Activated T-cell treated with anti-CD3 and anti-CD28 coated beads, Interleukin-2, amount 50 U/mL, for 4 hours (primary cell): Measurements from ENCODE around the gene ZSCAN20. TPM values are rescaled to one million over a fixed set of nuclear protein-coding genes. Genes with fewer than 3 reads are reported as not detected.

ENCODE experiments used
- ATAC-seq, 2 donors: fragments of 200-7000 bp; cut with Tn5 transposase; one replicate each; pipeline ENCODE4 v1.10.0; 2021
- DNase-seq: peaks from one replicate; pipeline ENCODE4 v3.0.0-alpha.2; 2020
- H3K27me3 Mint-ChIP-seq: one replicate; pipeline ENCODE4 v1.8.0; 2021; ENCODE audit warnings: low read depth, mixed read lengths
- H3K36me3 Mint-ChIP-seq: one replicate; pipeline ENCODE4 v1.8.0; 2022; ENCODE audit warnings: mixed read lengths; ENCODE audit not compliant: insufficient read depth
- H3K4me1 Mint-ChIP-seq: one replicate; pipeline ENCODE4 v1.8.0; 2021; ENCODE audit warnings: low read depth, mixed read lengths
- H3K4me3 Mint-ChIP-seq: one replicate; pipeline ENCODE4 v1.8.0; 2021; ENCODE audit warnings: mild to moderate bottlenecking, moderate library complexity, mixed read lengths
- H3K9me3 Mint-ChIP-seq: one replicate; pipeline ENCODE4 v1.8.0; 2021; ENCODE audit warnings: mixed read lengths
- total RNA-seq, 3 donors: library from RNA; stranded (reverse); gene quantifications; one replicate each; pipeline ENCODE4 v1.2.1, GENCODE V29; 2021

Gene ZSCAN20
- total RNA-seq: 1 to 10 TPM; 1.9 to 3.7 (median 3.1) TPM

DNA sequence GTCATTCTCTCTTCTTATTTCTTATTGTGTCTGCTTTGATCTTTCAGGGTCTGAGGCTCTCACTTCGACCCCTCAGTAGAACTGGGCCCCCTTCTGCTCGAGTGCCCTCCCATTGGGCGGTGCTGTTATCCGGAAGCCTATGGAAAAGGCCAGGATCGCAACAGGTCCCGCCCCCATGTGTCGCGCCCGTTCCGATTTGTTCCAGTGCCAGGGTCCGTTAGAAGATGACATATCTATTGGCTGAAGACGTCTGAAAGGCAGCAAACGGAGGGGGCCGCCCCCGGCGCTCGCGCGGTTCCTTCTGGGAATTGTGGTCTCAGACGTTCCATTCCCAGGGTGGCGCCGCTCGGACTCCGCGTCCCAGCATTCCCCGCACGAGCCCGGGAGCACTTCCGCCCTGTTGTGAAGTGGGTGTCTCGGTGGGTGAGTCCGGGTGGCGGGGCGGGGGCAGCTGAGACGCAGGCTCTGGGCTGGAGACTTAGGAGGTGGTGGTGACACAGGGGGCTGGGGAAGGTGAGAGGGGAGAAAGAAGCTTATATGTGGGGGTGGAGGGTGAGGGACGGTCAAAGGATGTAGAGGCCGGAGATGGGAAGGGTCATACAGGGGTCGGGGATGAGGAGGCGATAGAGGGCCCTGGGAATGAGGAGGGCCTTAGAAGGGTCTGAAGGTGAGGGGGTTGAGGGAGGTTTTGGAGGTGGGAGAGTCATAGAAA, at the start of gene ZSCAN20:
ZSCAN20 (plus strand) TSS at position 377 of the 712 bp plus-strand sequence. CDS start 6,644 bp downstream, outside the sequence.
- Mint-ChIP-seq H3K4me3 (peak within 1 kb of the TSS; percentile 82), H3K27me3 (no peaks in the 10 kb centered on the region), H3K4me1 (peaks cover 28% of the 10 kb centered on the region), H3K36me3 (no peaks in the 10 kb centered on the region), H3K9me3 (no peaks in the 10 kb centered on the region)
- ATAC-seq (peak; percentile 98), DNase-seq (peak; percentile 78)

DNA sequence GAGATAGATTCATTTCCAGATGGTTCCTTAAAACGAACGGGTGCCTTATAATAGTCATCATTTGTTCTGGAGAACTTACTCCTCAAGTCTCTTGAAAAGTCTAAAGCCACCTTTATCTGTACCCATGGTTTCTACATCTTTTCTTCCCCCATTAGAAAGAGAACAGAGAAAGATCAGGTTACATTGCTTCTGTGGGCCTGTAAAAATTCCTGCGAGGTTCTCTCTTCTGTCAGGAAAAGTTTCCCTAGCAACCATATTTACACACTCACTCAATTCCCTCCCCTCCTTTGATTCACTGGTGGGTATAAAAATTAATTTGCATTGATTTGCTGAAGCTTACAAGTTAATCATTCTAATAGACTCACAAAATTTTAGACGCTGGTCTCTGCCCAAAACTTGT, 48.2 kb upstream of the ZSCAN20 start:
- ATAC-seq: no peak
- DNase-seq: no peak
- peaks cover 27% of the 10 kb centered on the region for H3K27me3 Mint-ChIP-seq
- H3K36me3 Mint-ChIP-seq: no peaks in the 10 kb centered on the region
- H3K4me1 Mint-ChIP-seq: no peaks in the 10 kb centered on the region
- no peaks in the 10 kb centered on the region for H3K9me3 Mint-ChIP-seq
- no peak overlapping the region for H3K4me3 Mint-ChIP-seq

DNA sequence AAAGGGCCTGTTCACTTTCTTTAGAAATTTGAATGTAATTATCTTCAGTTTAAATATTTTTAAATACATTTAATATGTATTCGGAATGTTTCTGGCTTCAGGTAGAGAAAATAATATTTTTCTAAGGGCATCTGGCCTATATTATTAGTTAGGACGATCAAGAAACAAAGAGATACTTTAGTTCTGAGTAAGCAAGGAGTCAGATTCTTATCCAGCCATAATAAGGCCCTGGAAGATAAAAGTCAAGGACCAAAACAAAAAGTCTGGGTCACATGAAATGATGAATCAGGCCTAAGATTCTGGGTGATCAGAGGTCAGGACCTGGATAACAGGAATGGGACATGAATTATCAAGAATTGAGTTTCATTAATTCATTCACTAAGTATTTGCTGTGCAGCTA, 47.8 kb upstream of the ZSCAN20 start:
- no peak for DNase-seq
- H3K4me1 Mint-ChIP-seq: no peaks in the 10 kb centered on the region
- peaks cover 25% of the 10 kb centered on the region for H3K27me3 Mint-ChIP-seq
- no peak overlapping the region for H3K4me3 Mint-ChIP-seq
- no peak for ATAC-seq
- no peaks in the 10 kb centered on the region for H3K36me3 Mint-ChIP-seq
- H3K9me3 Mint-ChIP-seq: no peaks in the 10 kb centered on the region

DNA sequence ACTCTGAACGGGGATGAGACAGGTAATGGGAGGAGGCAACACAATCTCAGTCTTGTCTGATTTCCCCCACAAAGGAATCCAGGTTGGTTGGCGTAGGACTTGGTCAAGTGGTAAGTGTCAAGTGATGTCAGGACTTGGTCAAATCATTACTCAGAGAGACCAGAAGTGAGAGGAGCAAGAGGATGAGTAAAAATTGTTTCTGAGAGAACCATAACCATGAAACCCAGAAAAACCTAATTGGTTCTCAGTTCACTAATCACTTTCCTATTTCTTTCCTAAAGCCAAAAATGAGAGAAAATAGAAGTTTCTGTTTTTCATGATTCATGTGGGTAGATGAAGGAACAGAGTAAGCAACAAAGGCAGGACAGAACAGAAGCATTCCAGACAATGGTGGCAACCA, 46.5 kb upstream of the ZSCAN20 start:
- Mint-ChIP-seq H3K4me1 (no peaks in the 10 kb centered on the region), H3K36me3 (no peaks in the 10 kb centered on the region), H3K27me3 (peaks cover 20% of the 10 kb centered on the region), H3K4me3 (no peak overlapping the region), H3K9me3 (no peaks in the 10 kb centered on the region)
- no peak for ATAC-seq
- DNase-seq: no peak

DNA sequence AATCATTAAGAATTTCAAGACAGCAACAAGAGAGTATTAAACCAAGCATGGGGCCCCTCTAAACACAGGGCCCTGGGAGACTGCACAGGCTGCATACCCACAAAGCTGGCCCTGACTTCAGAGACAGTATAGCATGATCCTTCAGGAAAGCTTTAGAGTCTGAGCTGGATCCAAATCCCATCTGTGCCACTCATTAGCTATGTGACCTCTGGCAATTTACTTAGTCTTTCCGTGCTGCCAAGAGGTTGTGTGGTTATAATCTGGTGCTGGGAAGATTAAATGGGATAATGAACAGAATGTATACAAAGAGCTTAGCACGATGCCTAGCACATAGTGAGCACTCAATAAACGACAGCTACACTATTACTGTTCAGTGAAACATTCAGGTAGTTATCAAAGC, 45.5 kb upstream of the ZSCAN20 start:
- no peaks in the 10 kb centered on the region for H3K36me3 Mint-ChIP-seq
- H3K9me3 Mint-ChIP-seq: no peaks in the 10 kb centered on the region
- peaks cover 17% of the 10 kb centered on the region for H3K27me3 Mint-ChIP-seq
- H3K4me3 Mint-ChIP-seq: no peak overlapping the region
- no peak for ATAC-seq
- H3K4me1 Mint-ChIP-seq: peaks cover 4% of the 10 kb centered on the region
- no peak for DNase-seq

DNA sequence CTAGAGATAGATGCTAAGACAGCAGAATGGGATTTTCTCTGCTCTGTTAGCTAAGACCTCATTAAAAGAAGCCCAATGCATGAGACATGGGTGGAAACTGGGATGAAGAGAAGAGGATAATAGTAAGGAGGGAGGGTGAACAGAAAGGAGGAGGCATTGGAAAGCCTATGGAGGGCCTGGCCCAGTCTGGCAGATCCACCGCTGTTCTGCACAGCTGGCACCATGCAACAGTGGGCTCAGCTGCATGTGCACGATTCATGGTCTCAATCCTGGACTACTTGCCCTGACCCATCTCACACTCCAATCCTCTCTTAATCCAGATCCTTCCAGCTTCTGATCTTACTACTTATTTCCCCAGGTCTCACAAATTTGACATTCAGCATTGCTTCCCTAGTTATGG, 43.8 kb upstream of the ZSCAN20 start:
- H3K9me3 Mint-ChIP-seq: no peaks in the 10 kb centered on the region
- peaks cover 4% of the 10 kb centered on the region for H3K4me1 Mint-ChIP-seq
- DNase-seq (no peak), ATAC-seq (no peak)
- no peaks in the 10 kb centered on the region for H3K36me3 Mint-ChIP-seq
- no peak overlapping the region for H3K4me3 Mint-ChIP-seq
- H3K27me3 Mint-ChIP-seq: peaks cover 8% of the 10 kb centered on the region

DNA sequence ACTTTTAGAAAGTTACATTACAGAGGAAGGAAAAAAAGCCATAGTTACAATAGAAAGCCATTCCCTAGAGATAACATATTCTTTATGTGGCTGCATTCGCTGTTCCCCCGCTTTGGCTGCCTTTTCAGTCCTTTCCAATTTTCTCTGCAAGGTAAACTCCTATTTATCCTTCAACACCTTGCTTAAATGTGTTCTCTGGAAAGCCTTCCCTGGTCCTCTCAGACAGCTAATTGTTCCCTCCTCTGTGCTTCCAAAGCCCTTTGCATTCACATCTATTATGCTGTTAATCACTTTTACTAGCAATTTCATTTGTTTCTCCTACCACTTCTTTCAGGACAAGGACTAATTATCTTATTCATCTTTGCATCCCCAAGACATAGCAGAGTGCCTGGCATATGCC, 43.1 kb upstream of the ZSCAN20 start:
- no peaks in the 10 kb centered on the region for H3K9me3 Mint-ChIP-seq
- no peaks in the 10 kb centered on the region for H3K36me3 Mint-ChIP-seq
- ATAC-seq: no peak
- H3K4me1 Mint-ChIP-seq: peaks cover 4% of the 10 kb centered on the region
- peaks cover 8% of the 10 kb centered on the region for H3K27me3 Mint-ChIP-seq
- H3K4me3 Mint-ChIP-seq: no peak overlapping the region
- no peak for DNase-seq

DNA sequence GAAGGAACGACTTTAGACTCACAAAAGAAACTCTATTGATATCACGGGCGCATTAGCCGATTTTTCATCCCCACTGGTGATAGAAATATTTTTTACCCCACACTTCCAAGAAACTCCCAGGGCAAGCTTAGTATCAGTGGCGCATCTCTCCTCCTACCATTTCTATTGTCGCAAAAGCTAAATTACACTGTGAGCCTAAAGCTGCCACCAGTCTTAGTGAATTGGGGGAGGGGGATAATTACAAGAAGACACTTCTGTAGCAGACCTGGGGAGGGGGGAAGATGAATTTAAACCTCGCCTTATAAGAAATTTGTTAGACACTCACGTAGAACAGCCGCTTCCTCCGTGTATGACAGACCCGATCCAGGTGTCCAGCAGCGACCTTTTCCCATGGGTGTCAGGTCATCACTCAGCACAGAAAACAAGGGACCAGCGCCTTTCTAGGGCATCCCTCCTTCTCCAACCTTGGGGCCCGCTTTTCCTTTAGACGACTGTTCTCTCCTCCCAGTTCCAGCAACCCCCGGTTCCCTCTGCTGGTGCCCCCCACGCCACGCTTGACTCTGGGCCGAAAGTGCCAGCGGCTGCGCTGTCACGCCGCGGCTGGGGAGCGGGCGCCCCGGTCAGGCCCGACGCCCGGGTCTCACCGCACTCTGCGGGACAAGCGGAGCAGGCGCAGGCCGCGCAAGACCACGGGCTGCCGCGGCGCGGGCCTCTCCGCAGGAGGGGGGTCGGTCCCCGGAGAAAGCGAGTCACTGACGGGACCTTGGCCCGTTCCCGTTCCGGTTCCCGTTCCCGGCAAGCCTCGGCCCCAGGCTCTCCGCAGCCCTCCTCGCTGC, 42.4 kb upstream of the ZSCAN20 start:
- H3K4me3 Mint-ChIP-seq: no peak overlapping the region
- H3K9me3 Mint-ChIP-seq: no peaks in the 10 kb centered on the region
- DNase-seq: no peak
- ATAC-seq: peak; percentile 26 to 36
- peaks cover 4% of the 10 kb centered on the region for H3K4me1 Mint-ChIP-seq
- no peaks in the 10 kb centered on the region for H3K36me3 Mint-ChIP-seq
- peaks cover 8% of the 10 kb centered on the region for H3K27me3 Mint-ChIP-seq

DNA sequence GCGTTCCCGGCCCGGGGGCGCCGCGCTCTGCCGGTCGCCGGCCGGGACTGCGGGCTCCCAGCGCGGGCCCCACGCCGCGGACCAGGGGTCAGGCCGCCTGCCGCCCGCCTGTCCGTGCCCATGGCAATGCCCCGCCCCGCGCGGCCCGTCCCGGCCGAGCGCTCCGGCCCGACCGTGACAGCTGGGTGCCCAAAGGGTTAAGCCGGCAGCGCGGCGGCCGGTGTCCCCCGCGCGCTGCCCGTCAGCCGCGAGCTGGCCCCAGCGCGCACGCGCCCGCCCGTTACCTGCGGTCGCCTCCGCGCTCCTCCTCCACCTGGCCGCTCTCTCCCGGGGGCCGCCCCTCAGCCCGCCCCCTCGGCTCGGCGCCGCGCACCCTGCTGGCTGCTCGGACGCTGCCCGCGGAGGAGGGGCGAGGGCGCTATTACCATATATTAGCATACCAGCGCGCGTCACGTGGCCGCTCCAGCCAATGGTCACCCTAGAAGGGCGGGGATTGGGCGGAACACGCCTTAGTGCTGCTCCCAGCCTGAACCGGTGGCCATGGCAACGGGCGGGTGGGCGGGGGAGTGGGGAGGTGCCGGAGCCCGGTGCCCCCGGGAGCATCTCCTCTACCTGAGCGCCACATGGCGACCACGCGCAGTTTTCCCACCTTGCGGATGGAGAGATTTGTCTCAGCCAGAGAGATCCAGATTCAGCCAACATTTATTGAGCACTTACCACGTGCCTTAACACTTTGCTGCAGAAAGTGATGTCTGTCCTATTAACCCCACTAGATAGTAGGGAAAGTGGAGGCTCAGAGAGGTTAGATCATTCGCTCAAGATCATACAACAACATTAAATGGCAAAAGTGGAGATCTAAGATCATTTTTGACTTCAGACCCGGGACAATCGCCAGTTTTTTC, 41.5 kb upstream of the ZSCAN20 start, which contains the start of gene PHC2:
PHC2 (minus strand) TSS at position 404 of the 902 bp plus-strand sequence. CDS start 55,556 bp downstream, outside the sequence.
- Mint-ChIP-seq H3K27me3 (peaks cover 5% of the 10 kb centered on the region), H3K4me3 (peak within 1 kb of the TSS; percentile 72), H3K4me1 (peaks cover 4% of the 10 kb centered on the region), H3K9me3 (no peaks in the 10 kb centered on the region), H3K36me3 (no peaks in the 10 kb centered on the region)
- DNase-seq (peak; percentile 86), ATAC-seq (peak; percentile 98 to 99)

DNA sequence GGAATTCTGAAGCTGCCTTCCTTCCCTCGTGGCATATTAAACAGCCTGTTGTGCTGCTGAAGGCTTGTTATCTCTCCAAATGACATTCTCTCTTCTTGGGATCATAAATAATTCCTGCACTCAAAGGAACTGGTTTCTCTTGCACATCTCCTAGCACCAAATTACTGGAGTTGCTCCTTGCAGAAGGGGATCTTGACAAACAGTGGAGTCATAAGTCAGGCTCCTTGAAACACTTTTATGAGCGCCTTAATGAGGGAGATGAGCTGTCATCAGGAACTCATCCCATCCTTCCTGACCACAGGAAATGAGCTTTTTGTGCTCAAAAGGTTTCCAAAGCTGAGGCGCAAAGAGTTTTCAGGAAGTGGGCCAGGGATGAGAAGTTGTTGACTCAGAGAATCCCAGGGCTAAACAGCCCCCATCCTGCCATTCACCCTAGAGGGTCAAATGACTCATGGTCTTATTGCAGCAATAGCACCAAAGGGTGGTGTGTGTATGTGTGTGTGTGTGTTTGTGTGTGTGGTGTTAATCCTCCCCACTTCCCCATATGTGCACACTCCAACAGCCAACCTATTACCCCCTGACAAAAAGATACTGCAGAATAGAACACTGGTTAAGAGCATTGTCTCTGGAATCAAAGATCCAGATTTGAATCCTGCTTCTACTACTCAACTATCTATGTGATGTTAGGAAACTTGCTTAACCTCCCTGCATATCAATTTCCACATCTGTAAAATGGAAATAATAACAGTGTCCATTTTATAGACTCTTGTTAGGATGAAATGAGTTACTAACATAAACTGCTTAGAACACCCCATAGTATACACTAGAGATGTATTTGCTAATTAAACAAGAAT, 38.7 kb upstream of the ZSCAN20 start:
- Mint-ChIP-seq H3K9me3 (no peaks in the 10 kb centered on the region), H3K4me1 (peaks cover 4% of the 10 kb centered on the region), H3K4me3 (no peak overlapping the region), H3K27me3 (peaks cover 2% of the 10 kb centered on the region), H3K36me3 (no peaks in the 10 kb centered on the region)
- no peak for DNase-seq
- ATAC-seq: no peak

DNA sequence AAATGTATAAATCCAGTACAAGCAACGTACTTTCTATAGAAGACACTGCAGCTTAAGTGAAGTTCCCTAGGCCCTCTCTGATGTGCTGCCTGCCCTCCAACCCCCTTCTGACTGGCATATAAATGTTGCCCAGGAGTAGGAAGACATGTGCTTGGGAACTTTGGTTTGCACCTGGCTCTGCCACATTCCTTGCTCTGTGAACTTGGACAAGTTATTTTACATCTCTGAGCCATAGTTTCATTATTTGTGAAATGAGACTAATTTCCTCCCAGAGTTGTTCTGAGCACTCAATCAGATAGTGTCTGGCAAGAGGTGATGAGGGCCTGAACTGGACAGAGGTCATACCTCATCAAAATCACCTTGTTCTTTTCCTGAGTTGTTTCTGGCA, 38.1 kb upstream of the ZSCAN20 start:
- H3K9me3 Mint-ChIP-seq: no peaks in the 10 kb centered on the region
- DNase-seq (no peak), ATAC-seq (no peak)
- H3K36me3 Mint-ChIP-seq: no peaks in the 10 kb centered on the region
- peaks cover 4% of the 10 kb centered on the region for H3K4me1 Mint-ChIP-seq
- no peak overlapping the region for H3K4me3 Mint-ChIP-seq
- peaks cover 2% of the 10 kb centered on the region for H3K27me3 Mint-ChIP-seq

DNA sequence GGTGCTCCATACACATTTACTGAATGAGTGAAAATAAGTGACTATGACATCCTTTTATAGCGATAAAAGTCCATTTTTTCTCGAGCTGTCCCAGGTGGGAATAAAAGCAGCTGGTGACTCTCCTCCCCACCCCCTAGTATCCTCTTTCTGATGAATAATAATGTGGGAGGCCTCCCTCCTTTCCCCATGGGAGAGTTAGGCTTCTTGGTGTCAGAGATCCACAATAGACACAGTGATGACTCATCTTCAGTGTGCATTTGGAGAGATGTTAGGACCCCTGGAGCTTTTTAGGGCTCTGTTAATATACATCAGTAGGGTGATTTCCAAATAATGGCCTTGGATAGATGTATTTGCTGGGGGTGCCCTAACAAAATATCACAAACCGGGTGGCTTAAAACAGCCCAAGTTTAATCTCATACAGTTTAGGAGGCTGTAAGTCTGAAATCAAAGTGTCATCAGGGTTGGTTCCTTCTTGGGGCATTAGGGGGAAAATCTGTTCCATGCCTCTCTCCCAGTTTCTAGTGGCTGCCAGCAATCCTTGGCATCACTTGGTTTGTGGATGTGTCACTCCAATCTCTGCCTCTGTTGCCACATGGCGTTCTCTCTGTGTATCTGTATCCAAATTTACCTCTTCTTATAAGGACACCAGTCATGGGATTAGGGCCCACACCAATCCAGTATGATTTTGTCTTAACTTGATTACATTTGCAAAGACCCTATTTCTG, 37.2 kb upstream of the ZSCAN20 start:
- DNase-seq: no peak
- no peaks in the 10 kb centered on the region for H3K36me3 Mint-ChIP-seq
- no peak for ATAC-seq
- peaks cover 4% of the 10 kb centered on the region for H3K4me1 Mint-ChIP-seq
- H3K27me3 Mint-ChIP-seq: no peaks in the 10 kb centered on the region
- H3K9me3 Mint-ChIP-seq: no peaks in the 10 kb centered on the region
- H3K4me3 Mint-ChIP-seq: no peak overlapping the region
